Lower leg skin (tissue), 4 donors: ENCODE data around the gene CCDC110. TPM values are rescaled to one million over a fixed set of nuclear protein-coding genes. Genes with fewer than 3 reads are reported as not detected.

Experiments used
- DNase-seq, 2 donors: peaks; one replicate each; pipeline ENCODE4 v3.0.0-alpha.2; 2019; ENCODE audit warnings: low spot score in 2 of 2
- H3K4me3 ChIP-seq: fragments of 200-600 bp; sonication (generic); 2 replicates; pipeline ENCODE4 v1.5.1; 2017; ENCODE audit warnings: mild to moderate bottlenecking, low read depth; ENCODE audit not compliant: poor library complexity, severe bottlenecking
- POLR2A ChIP-seq, 2 donors: fragments of 450-650 bp; IDR thresholded peaks; one replicate each; pipeline ENCODE4 v1.6.1; 2016 to 2017; ENCODE audit warnings: antibody characterized with exemption in 2 of 2, mild to moderate bottlenecking in 1 of 2, moderate library complexity in 1 of 2
- WGBS, 2 donors: methylation state at CpG; one replicate each; pipeline ENCODE4 v1.1.5; 2018; 5-methylcytosine and 5-hydroxymethylcytosine counted together
- intact Hi-C: fragments of 100-400 bp; cut with DNase I; formaldehyde crosslinking; loops from one replicate; pipeline ENCODE4 v1.15.0; 2023; ENCODE audit warnings: low total_unique reads
- total RNA-seq, 4 donors: library from RNA; depleted of rRNA; stranded (reverse); fragments of >200 nt; gene quantifications; one replicate each; pipeline ENCODE4 v1.1.0, GENCODE V29; 2016
- TF ChIP-seq, protein P1 (sequence below), 3 donors: fragments of 450-650 bp; IDR thresholded peaks; one replicate each; pipeline ENCODE4 v1.5.1; 2016; ENCODE audit warnings: antibody characterized with exemption in 3 of 3, mild to moderate bottlenecking in 3 of 3, moderate library complexity in 2 of 3

CCDC110 gene
- total RNA-seq = under 1 TPM in 3 of 4 donors, not detected in 1; 0.08 to 0.75 (median 0.61) TPM

DNA sequence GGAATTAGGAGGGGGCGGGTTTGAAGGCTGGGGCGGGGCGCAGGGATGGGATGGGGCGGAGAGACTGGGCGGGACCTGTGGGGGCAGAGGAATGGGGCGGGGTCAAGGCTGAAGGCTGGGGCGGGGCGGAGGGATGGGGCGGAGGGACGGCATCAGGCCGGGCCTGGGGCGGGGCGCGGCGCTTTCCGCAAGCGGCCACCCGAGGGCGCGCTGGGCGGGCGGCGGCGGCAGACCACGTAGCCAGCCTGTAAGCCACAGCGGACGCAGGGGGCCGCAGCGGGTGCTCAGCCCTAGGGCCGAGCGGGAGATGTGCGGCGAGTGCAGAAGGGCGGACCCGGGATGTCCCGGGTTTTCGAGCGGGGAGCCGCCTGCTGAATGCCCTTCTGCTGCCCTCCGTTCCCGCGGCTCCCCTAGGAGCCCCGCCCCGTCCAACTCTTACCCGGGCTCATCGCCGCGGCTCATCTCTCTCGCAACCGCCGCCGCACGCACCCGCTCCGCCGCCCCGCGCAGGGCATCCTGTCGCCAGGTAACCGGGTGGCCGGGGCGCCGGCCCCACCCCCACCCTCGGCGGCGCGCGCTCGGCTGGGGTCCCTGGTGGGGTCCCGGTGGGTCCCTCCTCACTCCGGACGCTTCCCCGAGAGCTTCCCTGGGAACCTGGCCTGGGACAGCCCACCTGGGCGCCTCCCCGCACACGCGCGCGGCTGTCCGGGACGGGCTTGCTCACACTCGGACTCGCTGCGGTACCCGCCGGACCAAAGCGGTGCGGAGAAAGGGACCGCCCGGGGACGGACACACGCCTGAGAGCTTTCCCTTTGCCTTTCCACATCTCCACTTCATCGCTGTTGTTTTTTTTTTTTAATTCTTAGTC is at the start of gene CCDC110:
CCDC110 (minus strand) TSS at position 499 of the 868 bp plus-strand sequence; CDS start at position 449, 50 bp downstream.
- 1% methylated on average over 17 to 54 of the region's 93 CpGs for WGBS, 2 donors
- peak; percentile 87 to 99 for DNase-seq
- peak within 1 kb of the TSS; percentile 64 for H3K4me3 ChIP-seq
- intact Hi-C loops = loop anchor here (10.0 kb wide), 1 partner anchor 133 kb away; no protein-coding TSS in a partner anchor
- TF ChIP-seq POLR2A (IDR thresholded peaks at IDR 0.05) = no peak
- TF ChIP-seq, protein P1, sequence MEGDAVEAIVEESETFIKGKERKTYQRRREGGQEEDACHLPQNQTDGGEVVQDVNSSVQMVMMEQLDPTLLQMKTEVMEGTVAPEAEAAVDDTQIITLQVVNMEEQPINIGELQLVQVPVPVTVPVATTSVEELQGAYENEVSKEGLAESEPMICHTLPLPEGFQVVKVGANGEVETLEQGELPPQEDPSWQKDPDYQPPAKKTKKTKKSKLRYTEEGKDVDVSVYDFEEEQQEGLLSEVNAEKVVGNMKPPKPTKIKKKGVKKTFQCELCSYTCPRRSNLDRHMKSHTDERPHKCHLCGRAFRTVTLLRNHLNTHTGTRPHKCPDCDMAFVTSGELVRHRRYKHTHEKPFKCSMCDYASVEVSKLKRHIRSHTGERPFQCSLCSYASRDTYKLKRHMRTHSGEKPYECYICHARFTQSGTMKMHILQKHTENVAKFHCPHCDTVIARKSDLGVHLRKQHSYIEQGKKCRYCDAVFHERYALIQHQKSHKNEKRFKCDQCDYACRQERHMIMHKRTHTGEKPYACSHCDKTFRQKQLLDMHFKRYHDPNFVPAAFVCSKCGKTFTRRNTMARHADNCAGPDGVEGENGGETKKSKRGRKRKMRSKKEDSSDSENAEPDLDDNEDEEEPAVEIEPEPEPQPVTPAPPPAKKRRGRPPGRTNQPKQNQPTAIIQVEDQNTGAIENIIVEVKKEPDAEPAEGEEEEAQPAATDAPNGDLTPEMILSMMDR (IDR thresholded peaks at IDR 0.05) = no peak

DNA sequence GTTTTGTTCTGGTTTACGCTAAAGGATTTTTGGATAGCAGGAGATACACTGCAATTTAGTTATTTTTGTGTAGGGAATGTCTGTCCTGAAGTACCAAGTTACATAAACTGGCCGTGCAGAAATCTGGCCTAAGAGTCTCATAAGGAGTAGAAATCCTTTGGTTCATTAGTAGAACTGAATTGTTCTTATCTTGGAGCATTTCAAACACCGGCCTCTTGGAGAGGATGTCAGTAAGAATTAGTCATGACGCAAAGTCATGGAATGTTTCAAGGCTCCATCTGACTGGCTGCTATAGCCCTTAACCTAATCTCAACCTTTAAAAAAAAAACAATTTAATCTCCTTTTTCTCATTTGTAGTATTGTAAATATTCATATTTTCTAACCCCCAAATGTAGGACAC is 48.6 kb upstream of the CCDC110 start:
- intact Hi-C loops = no loop called here
- TF ChIP-seq POLR2A (IDR thresholded peaks at IDR 0.05) = no peak
- TF ChIP-seq, protein P1 (IDR thresholded peaks at IDR 0.05) = no peak
- 85 to 89% methylated on average over 4 of the region's 4 CpGs for WGBS, 2 donors
- no peak for DNase-seq
- H3K4me3 ChIP-seq = no peak overlapping the region

DNA sequence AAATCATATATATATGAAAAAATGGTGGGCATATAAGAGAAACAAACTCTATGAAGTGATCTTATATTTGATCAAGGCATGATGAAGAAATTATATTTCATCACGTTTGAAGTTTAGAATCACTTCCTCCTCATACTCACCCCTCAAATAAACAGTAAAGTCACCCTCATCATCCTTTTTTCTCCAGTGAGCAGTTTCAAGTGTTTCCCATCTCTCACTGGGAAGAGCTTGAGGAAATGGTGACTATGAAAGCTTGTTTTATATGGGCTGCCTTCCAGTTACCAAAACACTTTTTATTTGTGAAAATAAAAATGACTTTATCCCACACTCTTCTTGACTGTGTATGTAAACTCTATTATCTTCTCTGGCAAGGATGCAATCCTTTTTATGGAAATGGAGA is 47.0 kb upstream of the CCDC110 start:
- no peak overlapping the region for H3K4me3 ChIP-seq
- WGBS, 2 donors = 49 to 63% methylated on average over 1 of the region's 1 CpG
- intact Hi-C loops = no loop called here
- no peak for DNase-seq
- TF ChIP-seq POLR2A (IDR thresholded peaks at IDR 0.05) = no peak
- TF ChIP-seq, protein P1 (IDR thresholded peaks at IDR 0.05) = no peak

DNA sequence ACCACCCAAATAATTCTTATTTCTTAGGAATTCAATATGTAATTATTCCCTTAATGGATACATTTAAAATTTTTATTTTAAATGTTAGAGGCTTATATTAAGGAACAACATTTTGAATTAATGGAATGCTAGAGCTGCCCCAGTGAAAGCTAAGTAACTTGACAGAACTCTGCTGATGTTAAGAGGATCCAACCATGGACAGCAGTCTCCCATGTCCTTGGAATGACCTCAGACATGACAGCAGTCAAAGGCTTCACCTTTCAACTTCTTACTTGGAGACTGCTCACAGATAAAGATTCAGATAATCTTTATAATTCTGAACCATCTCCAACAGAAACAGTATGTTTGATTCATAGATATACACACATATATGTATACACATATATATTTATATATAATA is 46.5 kb upstream of the CCDC110 start:
- no peak overlapping the region for H3K4me3 ChIP-seq
- TF ChIP-seq, protein P1 (IDR thresholded peaks at IDR 0.05) = no peak
- no peak for TF ChIP-seq POLR2A (IDR thresholded peaks at IDR 0.05)
- intact Hi-C loops = no loop called here
- DNase-seq = no peak

DNA sequence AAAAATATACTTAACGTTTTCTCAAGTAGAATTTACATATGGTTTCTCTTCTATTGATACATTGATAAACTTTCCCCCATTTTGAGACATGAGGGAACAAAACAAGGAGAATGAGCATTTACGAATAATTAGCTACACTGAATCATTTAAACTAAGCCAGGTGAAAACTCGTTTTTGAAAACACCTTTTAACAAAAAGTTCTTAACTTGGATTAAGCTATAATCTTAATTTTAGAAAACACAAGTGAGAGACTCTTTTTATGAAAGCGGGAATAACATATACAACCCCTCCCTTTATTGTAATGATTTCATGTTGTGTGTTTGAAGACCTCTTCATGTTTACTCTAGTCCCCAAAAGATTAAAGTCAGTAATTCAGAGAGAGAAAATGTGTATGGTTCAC is 43.7 kb upstream of the CCDC110 start:
- TF ChIP-seq, protein P1 (IDR thresholded peaks at IDR 0.05) = no peak
- no peak for TF ChIP-seq POLR2A (IDR thresholded peaks at IDR 0.05)
- no peak for DNase-seq
- intact Hi-C loops = no loop called here
- no peak overlapping the region for H3K4me3 ChIP-seq
- WGBS, 2 donors = 76 to 80% methylated on average over 4 of the region's 4 CpGs
